SK-N-MC (cell line): ENCODE measurements around the gene DIDO1.

Experiments
- EZH2 ChIP-seq: fragments of 200-600 bp; sonication (generic); IDR thresholded peaks from one replicate; pipeline ENCODE4 v1.6.1; 2017; ENCODE audit warnings: antibody characterized with exemption
- FOXP2 ChIP-seq: optimal IDR thresholded peaks from 2 replicates; pipeline ENCODE3; 2011; ENCODE audit warnings: mild to moderate bottlenecking, moderate library complexity; ENCODE audit not compliant: insufficient read depth; ENCODE audit errors: extremely low read length, control extremely low read depth
- POLR2AphosphoS5 ChIP-seq: IDR thresholded peaks from 2 replicates; pipeline ENCODE4 v1.6.1; 2012; ENCODE audit warnings: mild to moderate bottlenecking, low read depth, low read length, borderline replicate concordance

GRCh38 chr20:62962891-62963613, 36.7 kb upstream of the DIDO1 start:
- TF ChIP-seq EZH2 (no peak), POLR2AphosphoS5 (no peak), FOXP2 (no peak)
